Keratinocyte (primary cell): ENCODE data around the gene TMEM178A. TPM values are rescaled to one million over a fixed set of nuclear protein-coding genes. Genes with fewer than 3 reads are reported as not detected.

Experiments
- DNase-seq: peaks from one replicate; pipeline ENCODE4 v3.0.0-alpha.2; 2011; ENCODE audit warnings: low read depth, missing footprints, low spot score
- FAIRE-seq: peaks from 2 replicates; lab custom pipeline; 2011; peaks lifted over from hg19 to GRCh38; lab: Jason Lieb, UNC
- H2AFZ ChIP-seq: 2 replicates; pipeline ENCODE4 v1.6.0; 2012; ENCODE audit warnings: low read length, control low read depth, inconsistent platforms; ENCODE audit not compliant: control insufficient read depth
- H3K27ac ChIP-seq: 2 replicates; pipeline ENCODE4 v1.5.1; 2011; ENCODE audit warnings: low read length; ENCODE audit not compliant: control insufficient read depth, insufficient read depth
- H3K27me3 ChIP-seq: 3 replicates; pipeline ENCODE4 v1.6.0; 2011; ENCODE audit warnings: low read length; ENCODE audit not compliant: control insufficient read depth, insufficient read depth; ENCODE audit errors: extremely low read depth
- H3K36me3 ChIP-seq, 2 experiments: 2 replicates in 1 of 2; 3 replicates in 1 of 2; pipeline ENCODE4 v1.5.1; 2011; ENCODE audit warnings: low read length in 2 of 2, mild to moderate bottlenecking in 1 of 2; ENCODE audit not compliant: control insufficient read depth in 2 of 2, insufficient read depth in 2 of 2; ENCODE audit errors: extremely low read depth in 1 of 2
- H3K4me1 ChIP-seq: 3 replicates; pipeline ENCODE4 v1.5.1; 2011; ENCODE audit warnings: low read length; ENCODE audit not compliant: control insufficient read depth, insufficient read depth; ENCODE audit errors: extremely low read depth
- H3K4me2 ChIP-seq: 3 replicates; pipeline ENCODE4 v1.6.0; 2011; ENCODE audit warnings: low read depth, low read length; ENCODE audit not compliant: control insufficient read depth, insufficient read depth; ENCODE audit errors: extremely low read depth
- H3K4me3 ChIP-seq, 3 experiments: fragments of 200-600 bp in 1 of 3; sonication (generic) in 1 of 3; 2 replicates in 2 of 3; 3 replicates in 1 of 3; pipeline ENCODE4 v1.5.1; 2011 to 2016; ENCODE audit warnings: low read length in 3 of 3, mild to moderate bottlenecking in 3 of 3, control low read depth in 2 of 3, inconsistent platforms in 1 of 3, low read depth in 1 of 3, mixed read lengths in 1 of 3, mixed run types in 1 of 3, moderate library complexity in 1 of 3; ENCODE audit not compliant: control insufficient read depth in 2 of 3, insufficient read depth in 2 of 3; ENCODE audit errors: extremely low read depth in 1 of 3
- H3K79me2 ChIP-seq: 2 replicates; pipeline ENCODE4 v1.6.0; 2012; ENCODE audit warnings: low read length; ENCODE audit not compliant: control insufficient read depth, insufficient read depth
- H3K9ac ChIP-seq: 3 replicates; pipeline ENCODE4 v1.6.0; 2011; ENCODE audit warnings: low read length; ENCODE audit not compliant: control insufficient read depth, insufficient read depth; ENCODE audit errors: extremely low read depth
- H3K9me1 ChIP-seq: 3 replicates; pipeline ENCODE4 v1.6.0; 2011; ENCODE audit warnings: low read length; ENCODE audit not compliant: control insufficient read depth, insufficient read depth; ENCODE audit errors: extremely low read depth
- H3K9me3 ChIP-seq: 2 replicates; pipeline ENCODE4 v1.5.1; 2012; ENCODE audit warnings: low read depth, low read length; ENCODE audit not compliant: control insufficient read depth
- H4K20me1 ChIP-seq: 3 replicates; pipeline ENCODE4 v1.6.0; 2011; ENCODE audit warnings: low read length; ENCODE audit not compliant: control insufficient read depth, insufficient read depth; ENCODE audit errors: extremely low read depth
- EZH2 ChIP-seq: IDR thresholded peaks from one replicate; pipeline ENCODE4 v1.6.1; 2012; ENCODE audit warnings: inconsistent platforms, mild to moderate bottlenecking, low read length, moderate library complexity
- dilution Hi-C: fragments of 300-500 bp; cut with MboI; formaldehyde crosslinking; loops from one replicate; pipeline ENCODE4 v1.7.0; 2020; ENCODE audit warnings: low sequenced_read_pairs; ENCODE audit not compliant: extremely low pct_ligation_motif_present
- polyA plus RNA-seq, 5 experiments: library from polyadenylated mRNA; depleted of rRNA in 3 of 5; stranded (reverse) in 3 of 5; stranded (forward) in 1 of 5; unstranded in 1 of 5; fragments of >200 nt; gene quantifications; 1 replicate in 1 of 5; 2 replicates in 3 of 5; 3 replicates in 1 of 5; pipeline versions ENCODE4 v1.2.1 to v1.2.3, GENCODE V29; 2011 to 2012; ENCODE audit warnings: missing spikeins in 2 of 5, low read depth in 1 of 5, low replicate concordance in 1 of 5
- TF ChIP-seq, protein P1 (sequence below), 3 experiments: IDR thresholded peaks in 1 of 3; conservative IDR thresholded peaks in 1 of 3; optimal IDR thresholded peaks in 1 of 3; 2 replicates in 2 of 3; 3 replicates in 1 of 3; pipeline versions ENCODE3 to v1.5.1; 2011; ENCODE audit warnings: low read length in 3 of 3, mild to moderate bottlenecking in 3 of 3, moderate library complexity in 2 of 3, control low read depth in 1 of 3, inconsistent platforms in 1 of 3; ENCODE audit not compliant: insufficient read depth in 2 of 3; ENCODE audit errors: extremely low read depth in 1 of 3

TMEM178A gene
- polyA plus RNA-seq, 1 donor (not counting 4 experiments of a cell fraction or from before 2014, with no cell fraction given) = 0.07 TPM

- FAIRE-seq = no peak
- H3K9me3 ChIP-seq = no peaks in the 10 kb centered on the region
- TF ChIP-seq, protein P1, sequence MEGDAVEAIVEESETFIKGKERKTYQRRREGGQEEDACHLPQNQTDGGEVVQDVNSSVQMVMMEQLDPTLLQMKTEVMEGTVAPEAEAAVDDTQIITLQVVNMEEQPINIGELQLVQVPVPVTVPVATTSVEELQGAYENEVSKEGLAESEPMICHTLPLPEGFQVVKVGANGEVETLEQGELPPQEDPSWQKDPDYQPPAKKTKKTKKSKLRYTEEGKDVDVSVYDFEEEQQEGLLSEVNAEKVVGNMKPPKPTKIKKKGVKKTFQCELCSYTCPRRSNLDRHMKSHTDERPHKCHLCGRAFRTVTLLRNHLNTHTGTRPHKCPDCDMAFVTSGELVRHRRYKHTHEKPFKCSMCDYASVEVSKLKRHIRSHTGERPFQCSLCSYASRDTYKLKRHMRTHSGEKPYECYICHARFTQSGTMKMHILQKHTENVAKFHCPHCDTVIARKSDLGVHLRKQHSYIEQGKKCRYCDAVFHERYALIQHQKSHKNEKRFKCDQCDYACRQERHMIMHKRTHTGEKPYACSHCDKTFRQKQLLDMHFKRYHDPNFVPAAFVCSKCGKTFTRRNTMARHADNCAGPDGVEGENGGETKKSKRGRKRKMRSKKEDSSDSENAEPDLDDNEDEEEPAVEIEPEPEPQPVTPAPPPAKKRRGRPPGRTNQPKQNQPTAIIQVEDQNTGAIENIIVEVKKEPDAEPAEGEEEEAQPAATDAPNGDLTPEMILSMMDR (optimal IDR thresholded peaks at IDR 0.05 in 1 of 3, IDR thresholded peaks at IDR 0.05 in 1 of 3, conservative IDR thresholded peaks at IDR 0.05 in 1 of 3; ENCODE audit: extremely low read depth in 1 of 3, insufficient read depth in 2 of 3, low read length in 3 of 3) = no peak
- no peak for TF ChIP-seq EZH2
Measured at GRCh38 chr2:39646267-39646666, 19.4 kb upstream of the TMEM178A start.

DNA sequence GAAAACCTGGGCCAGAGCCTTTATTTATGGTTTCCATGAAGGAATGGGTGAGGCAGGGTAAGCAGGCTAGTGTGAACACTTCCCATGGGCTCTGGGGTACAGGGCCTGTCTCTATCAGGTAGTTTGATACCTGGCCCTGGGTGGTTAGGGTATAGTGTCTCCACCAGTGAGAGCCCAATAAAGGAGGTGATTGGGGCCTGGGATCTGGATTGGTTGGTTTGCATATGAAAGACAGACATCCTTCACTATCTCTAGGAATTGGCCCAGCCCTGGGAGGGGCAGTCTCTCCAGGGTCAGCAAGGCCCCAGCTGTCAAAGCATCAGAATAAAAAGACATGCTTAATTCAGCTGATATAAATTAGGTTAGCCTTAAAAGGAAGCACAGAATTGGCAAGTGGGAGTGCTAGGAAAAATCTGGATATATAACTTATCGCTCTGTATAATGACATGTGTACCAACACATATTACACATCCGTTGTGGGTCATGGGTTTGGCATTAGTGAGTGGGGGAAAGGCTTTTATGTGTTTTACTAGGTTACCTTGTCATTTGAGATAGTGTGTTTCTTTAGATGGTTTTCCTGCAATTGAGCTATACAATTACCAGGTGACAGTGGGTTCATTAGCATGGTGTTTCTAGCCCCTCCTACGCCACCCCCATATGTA lies 18.5 kb upstream of the TMEM178A start:
- H3K4me3 ChIP-seq = no peak overlapping the region
- H2AFZ ChIP-seq = no peak overlapping the region
- H3K4me2 ChIP-seq = no peak overlapping the region
- H3K79me2 ChIP-seq = no peaks in the 10 kb centered on the region
- H3K9me1 ChIP-seq = no peaks in the 10 kb centered on the region
- H3K36me3 ChIP-seq = no peaks in the 10 kb centered on the region
- H4K20me1 ChIP-seq = no peaks in the 10 kb centered on the region
- no peak overlapping the region for H3K9ac ChIP-seq
- dilution Hi-C loops = no loop called here
- no peak for TF ChIP-seq EZH2
- TF ChIP-seq, protein P1 (optimal IDR thresholded peaks at IDR 0.05 in 1 of 3, IDR thresholded peaks at IDR 0.05 in 1 of 3, conservative IDR thresholded peaks at IDR 0.05 in 1 of 3; ENCODE audit: extremely low read depth in 1 of 3, insufficient read depth in 2 of 3, low read length in 3 of 3) = no peak
- H3K4me1 ChIP-seq = peaks cover 6% of the 10 kb centered on the region
- no peak for DNase-seq
- FAIRE-seq = no peak
- H3K27me3 ChIP-seq = no peaks in the 10 kb centered on the region
- H3K27ac ChIP-seq = no peak overlapping the region
- no peaks in the 10 kb centered on the region for H3K9me3 ChIP-seq

More at GRCh38 chr2:39646267-39646666, 19.4 kb upstream of the TMEM178A start:
- Histone ChIP-seq H3K4me1 (peaks cover 11% of the 10 kb centered on the region), H3K9me1 (no peaks in the 10 kb centered on the region), H3K9ac (no peak overlapping the region), H3K27me3 (no peaks in the 10 kb centered on the region), H3K4me3 (no peak overlapping the region), H3K4me2 (no peak overlapping the region), H3K36me3 (no peaks in the 10 kb centered on the region), H2AFZ (no peak overlapping the region), H4K20me1 (no peaks in the 10 kb centered on the region), H3K27ac (no peak overlapping the region), H3K79me2 (no peaks in the 10 kb centered on the region)
- dilution Hi-C loops = no loop called here
- DNase-seq = no peak
